HepG2 (cell line): ENCODE data around the gene TMEM62.

Experiments used
- AFF4 ChIP-seq: sonication (generic); formaldehyde crosslinking; IDR thresholded peaks from 2 replicates; pipeline ENCODE4 v1.4.0; 2020; ENCODE audit warnings: missing genetic modification reagents
- CTCF ChIP-seq: sonication (generic); formaldehyde crosslinking; IDR thresholded peaks from 2 replicates; pipeline ENCODE4 v1.5.0; 2020; ENCODE audit warnings: mild to moderate bottlenecking, missing genetic modification reagents, moderate library complexity
- DPF2 ChIP-seq: sonication (generic); formaldehyde crosslinking; IDR thresholded peaks from 2 replicates; pipeline ENCODE4 v1.4.0; 2020; ENCODE audit warnings: mild to moderate bottlenecking, low read depth, missing genetic modification reagents, borderline replicate concordance
- EZH2 ChIP-seq: conservative IDR thresholded peaks from 2 replicates; pipeline ENCODE4 v1.6.1; 2012; ENCODE audit warnings: mild to moderate bottlenecking, low read depth, low read length, moderate library complexity
- FOXA1 ChIP-seq, 2 experiments: fragments of 450-650 bp in 1 of 2; sonication (generic) in 1 of 2; formaldehyde crosslinking in 1 of 2; IDR thresholded peaks; 2 replicates each; pipeline versions ENCODE4 v1.4.0 to v1.6.1; 2016 to 2020; ENCODE audit warnings: missing genetic modification reagents in 1 of 2
- FOXK2 ChIP-seq: fragments of 450-650 bp; IDR thresholded peaks from 2 replicates; pipeline ENCODE4 v1.6.1; 2016
- MXD1 ChIP-seq: sonication (generic); formaldehyde crosslinking; IDR thresholded peaks from 2 replicates; pipeline ENCODE4 v1.4.0; 2020; ENCODE audit warnings: mild to moderate bottlenecking, missing genetic modification reagents
- NR2C2 ChIP-seq: sonication (generic); formaldehyde crosslinking; IDR thresholded peaks from 2 replicates; pipeline ENCODE4 v1.4.0; 2020; ENCODE audit warnings: missing genetic modification reagents, mild to moderate bottlenecking, moderate library complexity, borderline replicate concordance
- PATZ1 ChIP-seq: sonication (generic); formaldehyde crosslinking; IDR thresholded peaks from 2 replicates; pipeline ENCODE4 v1.4.0; 2020; ENCODE audit warnings: missing genetic modification reagents
- PHF21A ChIP-seq: sonication (generic); formaldehyde crosslinking; IDR thresholded peaks from 2 replicates; pipeline ENCODE4 v1.5.0; 2020; ENCODE audit warnings: mild to moderate bottlenecking, missing genetic modification reagents
- REST ChIP-seq, 2 experiments: IDR thresholded peaks; 2 replicates each; pipeline ENCODE4 v1.6.1; 2011 to 2012; ENCODE audit warnings: low read length in 2 of 2, borderline replicate concordance in 1 of 2, low read depth in 1 of 2, mild to moderate bottlenecking in 1 of 2, moderate library complexity in 1 of 2
- RFX5 ChIP-seq: IDR thresholded peaks from 2 replicates; pipeline ENCODE4 v1.6.1; 2011; ENCODE audit warnings: low read depth, low read length, improper control_type of control experiment
- SP1 ChIP-seq, 2 experiments: fragments of 450-650 bp in 1 of 2; sonication (generic) in 1 of 2; formaldehyde crosslinking in 1 of 2; IDR thresholded peaks; 2 replicates each; pipeline versions ENCODE4 v1.4.0 to v1.6.1; 2016 to 2020; ENCODE audit warnings: missing genetic modification reagents in 1 of 2
- ZNF232 ChIP-seq: sonication (generic); formaldehyde crosslinking; IDR thresholded peaks from 2 replicates; pipeline ENCODE4 v1.4.0; 2020; ENCODE audit warnings: missing genetic modification reagents, borderline replicate concordance

- TF ChIP-seq PHF21A (CRISPR knock-in tag) (no peak), SP1 (IDR thresholded peaks at IDR 0.05) (no peak), SP1 (CRISPR knock-in tag; IDR thresholded peaks at IDR 0.05) (no peak), ZNF232 (no peak), CTCF (no peak), MXD1 (CRISPR knock-in tag) (no peak), REST (IDR thresholded peaks at IDR 0.05; ENCODE audit: borderline replicate concordance in 1 of 2, low read depth in 1 of 2, low read length in 2 of 2) (no peak), RFX5 (no peak), PATZ1 (CRISPR knock-in tag) (no peak), DPF2 (CRISPR knock-in tag) (no peak), FOXA1 (IDR thresholded peaks at IDR 0.05) (no peak), FOXA1 (CRISPR knock-in tag; IDR thresholded peaks at IDR 0.05) (no peak), EZH2 (no peak), FOXK2 (no peak), AFF4 (CRISPR knock-in tag) (no peak), NR2C2 (CRISPR knock-in tag) (no peak)
These were observed 77.9 kb downstream of the TMEM62 start for GRCh38 chr15:43211224-43211735.
